ENCODE results near the gene ADGRV1.
"Not testable (repeated sequence)": the region's sequence is repeated elsewhere in the genome, so short reads cannot be mapped to it uniquely, and the experiment has no call there.

Gene ADGRV1

DNA sequence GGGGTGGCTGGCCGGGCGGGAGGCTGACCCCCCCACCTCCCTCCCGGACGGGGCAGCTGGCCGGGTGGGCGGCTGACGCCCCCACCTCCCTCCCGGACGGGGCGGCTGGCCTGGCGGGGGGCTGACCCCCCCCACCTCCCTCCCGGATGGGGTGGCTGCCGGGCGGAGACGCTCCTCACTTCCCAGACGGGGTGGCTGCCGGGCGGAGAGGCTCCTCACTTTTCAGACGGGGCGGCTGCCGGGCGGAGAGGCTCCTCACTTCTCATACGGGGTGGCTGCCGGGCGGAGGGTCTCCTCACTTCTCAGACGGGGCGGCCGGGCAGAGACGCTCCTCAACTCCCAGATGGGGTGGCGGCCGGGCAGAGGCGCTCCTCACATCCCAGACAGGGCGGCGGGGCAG, 37.2 kb downstream of the ADGRV1 start:
- not testable (repeated sequence) for DNase-seq

- DNase-seq: no peak
Measured at GRCh38 chr5:90598293-90598692, 39.7 kb downstream of the ADGRV1 start.

GRCh38 chr5:90600307-90600706, 41.7 kb downstream of the ADGRV1 start:
- not testable (repeated sequence) for DNase-seq

GRCh38 chr5:90601468-90601867, 42.9 kb downstream of the ADGRV1 start:
- no peak for DNase-seq

- DNase-seq: no peak
Measured at GRCh38 chr5:90602681-90603080, 44.1 kb downstream of the ADGRV1 start.

- no peak for DNase-seq
Measured at GRCh38 chr5:90606539-90606938, 47.9 kb downstream of the ADGRV1 start.

DNA sequence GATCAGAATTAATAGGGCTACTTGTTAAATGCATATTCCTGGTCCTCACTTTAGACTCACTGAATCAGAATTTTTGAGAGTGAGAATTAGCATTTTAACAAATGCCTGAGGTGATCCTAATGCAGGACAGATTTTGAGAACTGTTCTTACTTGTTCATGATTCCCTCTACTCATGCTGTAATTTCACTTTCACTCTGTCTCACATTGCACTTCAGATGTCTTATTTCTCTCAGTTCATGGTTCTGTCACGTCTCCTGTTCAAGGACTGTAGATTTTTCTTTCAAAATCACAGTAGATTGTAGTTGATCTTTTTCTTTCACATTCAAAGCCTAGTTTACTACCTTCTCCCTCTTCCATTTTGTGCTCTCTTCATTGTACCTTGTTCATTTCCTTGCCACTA, 54.3 kb downstream of the ADGRV1 start:
- DNase-seq: no peak

- DNase-seq: no peak
Measured at GRCh38 chr5:90613459-90613858, 54.9 kb downstream of the ADGRV1 start.

GRCh38 chr5:90613918-90614504, 55.4 kb downstream of the ADGRV1 start:
- DNase-seq: peak; percentile 32

DNA sequence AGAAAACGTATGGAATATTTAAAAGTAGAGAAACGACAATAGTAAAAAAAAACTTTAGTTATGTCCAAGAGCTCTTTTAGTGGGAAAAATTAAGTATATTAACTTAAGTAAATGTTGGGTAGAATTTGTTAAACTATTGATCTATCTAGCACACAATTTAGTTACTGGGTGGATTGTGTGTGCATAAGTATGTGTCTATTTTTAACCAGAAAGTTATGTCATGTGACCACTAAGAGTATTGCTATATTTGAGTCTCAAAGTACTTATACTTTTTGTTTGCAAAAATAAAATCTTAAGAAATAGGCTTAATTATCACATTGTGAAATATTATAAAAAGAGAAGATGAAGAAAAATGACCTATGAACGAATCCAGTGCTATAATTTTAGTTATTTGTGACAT, 56.8 kb downstream of the ADGRV1 start:
- no peak for DNase-seq

- DNase-seq: no peak
Measured at GRCh38 chr5:90618071-90618470, 59.5 kb downstream of the ADGRV1 start.

DNA sequence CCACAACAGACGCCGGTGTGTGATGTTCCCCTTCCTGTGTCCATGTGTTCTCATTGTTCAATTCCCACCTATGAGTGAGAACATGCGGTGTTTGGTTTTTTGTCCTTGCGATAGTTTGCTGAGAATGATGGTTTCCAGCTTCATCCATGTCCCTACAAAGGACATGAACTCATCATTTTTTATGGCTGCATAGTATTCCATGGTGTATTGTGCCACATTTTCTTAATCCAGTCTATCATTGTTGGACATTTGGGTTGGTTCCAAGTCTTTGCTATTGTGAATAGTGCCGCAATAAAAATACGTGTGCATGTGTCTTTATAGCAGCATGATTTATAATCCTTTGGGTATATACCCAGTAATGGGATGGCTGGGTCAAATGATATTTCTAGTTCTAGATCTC, 61.2 kb downstream of the ADGRV1 start:
- DNase-seq: not testable (repeated sequence)

DNA sequence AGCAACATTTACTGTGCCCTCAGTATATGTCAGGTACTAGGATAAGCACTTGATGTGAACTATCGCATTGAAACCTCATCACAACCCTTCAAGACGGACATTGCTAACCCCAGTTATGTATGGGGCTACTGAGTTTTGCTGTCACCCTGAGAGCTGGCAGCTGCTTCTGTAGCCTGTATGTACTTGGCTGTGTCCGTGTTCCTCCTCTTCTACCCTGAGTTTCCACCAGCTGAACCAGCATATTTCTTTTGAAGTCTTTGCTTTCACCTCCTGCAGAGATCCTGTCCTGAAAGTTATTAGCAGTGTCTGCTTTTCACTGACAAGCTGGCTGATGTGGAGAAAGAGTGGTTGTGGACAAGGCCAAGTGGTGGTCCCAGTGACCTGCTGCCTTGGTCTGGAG, 63.3 kb downstream of the ADGRV1 start:
- no peak for DNase-seq

DNA sequence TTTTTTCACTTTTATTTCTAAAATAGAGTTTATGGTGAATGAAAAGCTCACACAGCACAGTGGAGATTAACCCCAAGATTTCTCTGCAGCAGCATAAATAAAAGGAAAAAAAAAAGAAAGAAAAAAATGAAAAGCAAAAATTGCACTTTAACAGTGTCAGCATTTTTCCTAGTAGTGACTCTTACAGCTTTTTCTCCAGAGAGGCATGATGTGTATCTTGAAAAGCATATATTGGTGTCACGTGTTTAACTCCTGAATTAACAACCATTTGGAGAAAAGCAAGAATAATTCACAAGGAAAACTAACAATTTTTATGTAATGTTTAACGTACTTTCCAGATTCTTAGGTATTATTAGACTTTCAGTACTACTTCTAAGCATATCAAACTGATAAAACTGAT, 67.9 kb downstream of the ADGRV1 start:
- DNase-seq: no peak

GRCh38 chr5:90628492-90628891, 69.9 kb downstream of the ADGRV1 start:
- DNase-seq: no peak

- peak; percentile 10 for DNase-seq
Measured at GRCh38 chr5:90632791-90633190, 74.2 kb downstream of the ADGRV1 start.

DNA sequence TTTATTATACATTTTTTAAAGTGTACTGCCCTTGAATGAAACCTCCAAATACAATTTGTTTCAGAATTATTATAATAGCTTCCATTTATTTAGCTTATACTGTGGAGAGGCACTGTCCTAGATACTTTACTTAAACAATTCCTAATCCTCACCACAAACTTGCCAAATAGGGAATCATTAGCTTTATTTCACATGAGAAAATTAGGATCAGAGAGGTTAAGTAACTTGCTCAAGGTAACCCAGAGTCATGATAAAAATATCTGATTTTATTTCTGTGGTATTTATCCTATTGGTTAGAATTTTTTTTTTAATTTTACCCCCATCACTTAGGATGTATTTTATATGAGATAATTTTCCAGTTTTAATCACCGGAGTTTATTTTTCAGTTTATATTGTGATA, 78.4 kb downstream of the ADGRV1 start:
- DNase-seq: no peak

DNA sequence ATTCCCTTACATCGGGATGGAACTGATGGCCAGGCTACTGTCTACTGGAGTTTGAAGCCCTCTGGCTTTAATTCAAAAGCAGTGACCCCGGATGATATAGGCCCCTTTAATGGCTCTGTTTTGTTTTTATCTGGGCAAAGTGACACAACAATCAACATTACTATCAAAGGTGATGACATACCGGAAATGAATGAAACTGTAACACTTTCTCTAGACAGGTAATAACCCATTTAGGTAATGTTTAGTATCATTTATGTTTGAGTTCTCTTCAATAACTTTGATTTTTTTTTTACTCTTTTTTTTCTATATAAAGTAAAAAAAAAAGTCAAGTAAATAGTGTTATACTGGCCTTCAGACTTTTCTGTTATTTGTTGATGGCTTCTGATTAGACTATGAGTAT, 79.1 kb downstream of the ADGRV1 start:
- no peak for DNase-seq

GRCh38 chr5:90638878-90639277, 80.3 kb downstream of the ADGRV1 start:
- DNase-seq: peak; percentile 9

DNA sequence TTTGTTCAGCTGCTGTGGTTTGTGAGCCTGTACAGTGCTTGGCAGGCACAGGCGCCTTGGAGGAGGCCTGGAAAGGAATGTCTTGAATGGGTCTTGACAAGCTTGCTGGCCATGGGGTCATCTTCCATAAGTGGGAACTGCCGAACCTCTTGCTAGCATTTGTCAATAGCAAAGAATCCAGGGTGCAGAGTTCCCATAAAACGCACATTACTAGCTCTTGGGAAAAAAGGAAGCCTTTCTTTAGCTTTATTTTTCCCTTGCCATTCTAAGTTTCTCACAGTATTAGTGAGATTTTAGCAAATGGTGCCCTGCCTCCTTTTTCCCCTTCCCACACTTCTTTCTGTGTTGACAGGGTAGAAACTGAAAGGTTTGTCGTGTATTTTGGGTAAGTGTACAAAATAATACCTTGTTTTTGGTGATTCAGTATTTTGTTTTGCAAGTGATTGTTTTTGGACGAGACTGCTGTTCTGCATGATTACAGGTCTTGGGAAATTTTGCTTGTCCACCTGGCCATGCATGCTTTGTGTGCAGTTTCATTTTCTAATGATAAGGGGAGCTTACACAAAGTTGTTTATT, 82.0 kb downstream of the ADGRV1 start:
- peak; percentile 58 for DNase-seq

DNA sequence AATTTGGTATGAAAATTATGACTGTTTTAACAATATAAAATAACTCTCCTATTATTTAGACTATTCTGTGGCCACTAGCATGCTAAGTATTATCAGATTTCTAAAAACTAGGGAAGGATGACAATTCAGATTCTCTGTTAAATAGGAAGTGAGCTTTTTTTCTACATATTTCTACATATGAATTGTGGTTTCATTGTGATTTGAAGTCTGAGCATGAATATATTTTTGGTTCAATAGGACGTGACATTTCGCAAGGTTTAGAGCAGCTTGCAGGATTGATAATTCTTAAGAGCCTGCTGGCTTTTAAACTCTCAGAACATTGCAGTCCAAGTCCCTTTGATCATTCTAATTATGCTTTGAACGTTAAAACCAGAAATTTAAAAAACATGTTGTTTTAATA, 82.9 kb downstream of the ADGRV1 start:
- peak; percentile 23 for DNase-seq

GRCh38 chr5:90642706-90643229, 84.2 kb downstream of the ADGRV1 start:
- no peak for DNase-seq

GRCh38 chr5:90644132-90644531, 85.5 kb downstream of the ADGRV1 start:
- DNase-seq: no peak

DNA sequence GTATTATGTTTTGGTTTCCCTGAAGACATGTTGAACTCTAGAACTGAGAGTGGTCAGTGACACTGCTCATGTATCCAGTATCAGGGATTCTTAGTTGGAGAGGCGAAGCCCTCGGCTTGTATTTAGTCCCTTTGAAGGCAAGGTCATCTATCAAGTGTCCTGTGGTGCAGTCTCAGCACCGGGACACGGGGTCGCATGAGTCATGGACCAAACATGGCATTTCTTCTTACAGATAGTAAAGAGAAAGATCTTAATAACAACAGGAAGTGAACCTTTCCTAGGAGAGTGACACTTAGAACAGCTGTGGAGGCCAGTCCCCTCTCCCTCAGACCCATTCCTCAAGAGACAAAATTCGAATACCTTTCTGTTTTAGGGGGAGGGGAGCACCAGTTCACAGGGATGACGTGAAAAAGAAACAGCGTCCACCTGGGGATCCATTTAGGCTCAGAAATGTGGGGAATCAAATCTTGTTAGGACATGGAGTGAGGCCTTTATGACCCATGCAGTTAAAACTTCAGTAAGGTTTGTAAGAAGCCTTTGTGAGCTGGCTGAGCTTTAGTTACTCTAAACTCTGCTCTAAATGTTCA, 86.5 kb downstream of the ADGRV1 start:
- peak; percentile 25 for DNase-seq

- DNase-seq: no peak
Measured at GRCh38 chr5:90650767-90651166, 92.2 kb downstream of the ADGRV1 start.

All from fibroblast of upper back skin (primary cell).